ENCODE results near the gene RPRM. TPM values are rescaled to one million over a fixed set of nuclear protein-coding genes. Genes with fewer than 3 reads are reported as not detected.

RPRM gene
- total RNA-seq, 1 donor from 2014 or later: not detected

DNA sequence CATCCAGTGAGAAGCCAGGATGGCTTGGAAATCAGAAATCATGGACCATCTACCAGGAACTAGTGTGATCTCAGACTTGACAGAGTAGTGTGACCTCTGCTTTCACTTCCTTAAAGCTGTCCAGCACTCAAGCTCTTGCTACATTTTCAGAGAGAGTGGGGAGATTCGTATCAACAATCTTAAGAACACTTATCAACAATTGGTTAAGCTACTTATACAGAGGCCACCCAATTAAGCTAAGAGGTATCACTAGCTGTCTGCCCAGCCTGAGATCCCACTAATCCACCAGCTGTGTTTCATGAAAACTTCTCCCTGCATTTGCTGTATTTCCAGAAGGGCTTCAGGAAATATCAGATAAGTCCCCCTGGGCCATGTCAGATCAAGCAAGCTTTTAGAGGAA is 4.2 kb downstream of the RPRM start:
- intact Hi-C loops (cut with micrococcal nuclease): no loop called here
- ATAC-seq (ENCODE audit: low read depth) (no peak), DNase-seq (no peak)
- Mint-ChIP-seq H3K4me3 (no peak overlapping the region), H3K27ac (no peak overlapping the region), H3K36me3 (ENCODE audit: low read depth) (no peaks in the 10 kb centered on the region), H3K27me3 (peaks cover 39% of the 10 kb centered on the region), H3K4me1 (peaks cover 22% of the 10 kb centered on the region), H3K9me3 (no peaks in the 10 kb centered on the region)
- TF ChIP-seq, protein P1, sequence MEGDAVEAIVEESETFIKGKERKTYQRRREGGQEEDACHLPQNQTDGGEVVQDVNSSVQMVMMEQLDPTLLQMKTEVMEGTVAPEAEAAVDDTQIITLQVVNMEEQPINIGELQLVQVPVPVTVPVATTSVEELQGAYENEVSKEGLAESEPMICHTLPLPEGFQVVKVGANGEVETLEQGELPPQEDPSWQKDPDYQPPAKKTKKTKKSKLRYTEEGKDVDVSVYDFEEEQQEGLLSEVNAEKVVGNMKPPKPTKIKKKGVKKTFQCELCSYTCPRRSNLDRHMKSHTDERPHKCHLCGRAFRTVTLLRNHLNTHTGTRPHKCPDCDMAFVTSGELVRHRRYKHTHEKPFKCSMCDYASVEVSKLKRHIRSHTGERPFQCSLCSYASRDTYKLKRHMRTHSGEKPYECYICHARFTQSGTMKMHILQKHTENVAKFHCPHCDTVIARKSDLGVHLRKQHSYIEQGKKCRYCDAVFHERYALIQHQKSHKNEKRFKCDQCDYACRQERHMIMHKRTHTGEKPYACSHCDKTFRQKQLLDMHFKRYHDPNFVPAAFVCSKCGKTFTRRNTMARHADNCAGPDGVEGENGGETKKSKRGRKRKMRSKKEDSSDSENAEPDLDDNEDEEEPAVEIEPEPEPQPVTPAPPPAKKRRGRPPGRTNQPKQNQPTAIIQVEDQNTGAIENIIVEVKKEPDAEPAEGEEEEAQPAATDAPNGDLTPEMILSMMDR (IDR thresholded peaks at IDR 0.05): no peak
- CTCF ChIA-PET: no interaction called here
- POLR2A ChIA-PET: no interaction called here

DNA sequence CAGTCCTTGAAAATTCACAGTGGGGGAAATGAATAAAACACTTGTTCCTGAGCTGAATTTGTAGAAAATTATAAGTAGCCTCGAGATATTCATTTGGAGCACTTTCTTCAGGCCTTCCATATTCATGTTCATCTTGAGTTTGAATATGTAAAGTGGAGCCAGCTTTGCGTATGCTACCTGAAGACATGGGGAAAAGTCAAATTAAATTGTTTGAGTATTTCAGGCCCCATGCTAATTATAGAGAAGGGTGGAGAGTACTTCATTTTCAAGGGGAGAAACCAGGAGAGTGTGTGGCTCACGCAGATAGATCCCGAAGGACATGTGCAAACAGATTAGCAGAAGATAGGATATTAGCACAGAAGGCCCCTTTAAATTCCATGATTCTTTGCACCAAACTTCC is 7.7 kb downstream of the RPRM start:
- Mint-ChIP-seq H3K9me3 (no peaks in the 10 kb centered on the region), H3K4me1 (no peaks in the 10 kb centered on the region), H3K27me3 (peaks cover 14% of the 10 kb centered on the region), H3K4me3 (no peak overlapping the region), H3K27ac (no peak overlapping the region), H3K36me3 (ENCODE audit: low read depth) (no peaks in the 10 kb centered on the region)
- DNase-seq: no peak
- CTCF ChIA-PET: interaction anchor here (1.8 kb wide), 1 partner anchor 8 kb away, joined by 5 read pairs; no protein-coding TSS in a partner anchor
- POLR2A ChIA-PET: no interaction called here
- TF ChIP-seq, protein P1 (IDR thresholded peaks at IDR 0.05): no peak
- no peak for ATAC-seq (ENCODE audit: low read depth)
- intact Hi-C loops (cut with micrococcal nuclease): no loop called here

DNA sequence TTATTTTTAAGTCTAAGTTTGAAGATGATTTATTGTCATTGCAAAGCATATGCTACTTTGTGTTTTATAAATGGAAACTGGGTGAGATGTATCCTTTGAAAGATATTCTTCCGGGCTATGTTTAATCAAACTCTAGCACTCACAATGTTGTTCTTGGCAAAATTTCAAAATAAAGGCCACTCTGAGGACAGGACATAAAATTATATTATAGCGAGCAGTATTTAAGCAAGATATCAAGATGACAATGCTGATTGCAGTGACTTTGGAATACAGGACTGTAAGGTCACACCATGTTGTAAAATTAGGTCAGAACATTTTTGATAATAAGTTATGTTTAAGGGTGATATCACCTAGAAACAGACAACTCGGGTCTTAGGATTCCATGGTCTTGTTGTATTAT is 14.2 kb downstream of the RPRM start:
- Mint-ChIP-seq H3K27ac (no peak overlapping the region), H3K36me3 (ENCODE audit: low read depth) (no peaks in the 10 kb centered on the region), H3K4me3 (no peak overlapping the region), H3K4me1 (no peaks in the 10 kb centered on the region), H3K27me3 (no peaks in the 10 kb centered on the region), H3K9me3 (no peaks in the 10 kb centered on the region)
- CTCF ChIA-PET: no interaction called here
- DNase-seq (no peak), ATAC-seq (ENCODE audit: low read depth) (no peak)
- intact Hi-C loops (cut with micrococcal nuclease): no loop called here
- TF ChIP-seq, protein P1 (IDR thresholded peaks at IDR 0.05): no peak
- POLR2A ChIA-PET: no interaction called here

DNA sequence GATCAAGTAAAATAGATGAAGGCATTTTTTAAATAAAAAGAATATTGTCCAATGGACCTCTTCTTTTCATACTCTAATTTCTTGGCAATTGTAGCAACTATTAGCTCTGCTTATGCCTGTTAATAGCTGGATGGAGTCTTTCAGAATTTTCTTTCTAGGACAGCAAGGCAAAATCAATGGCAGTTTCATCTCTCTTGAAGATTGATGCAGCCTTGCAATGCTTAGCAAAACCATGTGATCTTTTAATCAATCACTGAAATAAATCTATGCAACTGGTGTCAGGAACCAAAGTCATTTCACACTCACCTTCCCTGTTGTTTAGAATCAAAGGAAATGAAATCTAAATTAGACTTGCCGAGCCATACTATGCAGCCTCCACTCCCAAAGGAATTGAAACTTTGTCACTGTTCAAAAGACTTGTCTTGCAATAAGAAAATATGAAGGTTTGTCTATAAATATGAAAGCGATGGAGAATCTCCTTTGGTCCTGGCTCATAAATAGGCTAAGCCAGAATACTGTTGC is 16.2 kb downstream of the RPRM start:
- ChIA-PET POLR2A (no interaction called here), CTCF (no interaction called here)
- no peak for ATAC-seq (ENCODE audit: low read depth)
- no peak overlapping the region for H3K27ac Mint-ChIP-seq
- peaks cover 2% of the 10 kb centered on the region for H3K27me3 Mint-ChIP-seq
- TF ChIP-seq, protein P1 (IDR thresholded peaks at IDR 0.05): no peak
- no peak for DNase-seq
- no peak overlapping the region for H3K4me3 Mint-ChIP-seq
- H3K36me3 Mint-ChIP-seq (ENCODE audit: low read depth): no peaks in the 10 kb centered on the region
- no peaks in the 10 kb centered on the region for H3K4me1 Mint-ChIP-seq
- H3K9me3 Mint-ChIP-seq: no peaks in the 10 kb centered on the region
- intact Hi-C loops (cut with micrococcal nuclease): no loop called here

DNA sequence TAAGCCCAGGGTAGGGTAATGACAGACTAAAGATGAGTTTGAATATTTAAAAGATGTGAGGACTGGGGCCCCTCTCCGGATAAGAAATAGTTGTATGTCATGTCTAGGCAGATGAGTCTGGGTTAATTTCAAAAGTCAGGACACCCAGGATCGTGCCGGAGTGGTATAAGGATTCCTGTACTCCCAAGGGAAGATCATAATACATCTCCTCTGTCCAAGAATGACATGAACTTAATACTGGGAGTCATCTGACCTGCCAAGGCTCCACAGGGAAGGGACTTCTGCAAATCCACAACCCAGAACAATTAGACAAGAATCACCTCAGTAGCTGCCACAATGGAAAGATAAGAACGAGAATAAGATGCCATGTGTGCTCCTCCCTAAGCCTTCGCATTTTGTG is 17.1 kb downstream of the RPRM start:
- peaks cover 2% of the 10 kb centered on the region for H3K27me3 Mint-ChIP-seq
- H3K27ac Mint-ChIP-seq: no peak overlapping the region
- TF ChIP-seq, protein P1 (IDR thresholded peaks at IDR 0.05): no peak
- ChIA-PET POLR2A (no interaction called here), CTCF (no interaction called here)
- no peaks in the 10 kb centered on the region for H3K9me3 Mint-ChIP-seq
- ATAC-seq (ENCODE audit: low read depth) (no peak), DNase-seq (no peak)
- no peak overlapping the region for H3K4me3 Mint-ChIP-seq
- no peaks in the 10 kb centered on the region for H3K36me3 Mint-ChIP-seq (ENCODE audit: low read depth)
- intact Hi-C loops (cut with micrococcal nuclease): no loop called here
- no peaks in the 10 kb centered on the region for H3K4me1 Mint-ChIP-seq
